NB4 (cell line): Measurements from ENCODE around the gene GPD1L.

Experiments used
- POLR2A ChIP-seq: IDR thresholded peaks from 2 replicates; pipeline ENCODE4 v1.6.1; 2011; ENCODE audit warnings: mild to moderate bottlenecking; ENCODE audit not compliant: insufficient read length; ENCODE audit errors: extremely low read depth
- TF ChIP-seq, protein P1 (sequence below): IDR thresholded peaks from one replicate; pipeline ENCODE4 v1.5.1; 2012; ENCODE audit warnings: low read depth, low read length

DNA sequence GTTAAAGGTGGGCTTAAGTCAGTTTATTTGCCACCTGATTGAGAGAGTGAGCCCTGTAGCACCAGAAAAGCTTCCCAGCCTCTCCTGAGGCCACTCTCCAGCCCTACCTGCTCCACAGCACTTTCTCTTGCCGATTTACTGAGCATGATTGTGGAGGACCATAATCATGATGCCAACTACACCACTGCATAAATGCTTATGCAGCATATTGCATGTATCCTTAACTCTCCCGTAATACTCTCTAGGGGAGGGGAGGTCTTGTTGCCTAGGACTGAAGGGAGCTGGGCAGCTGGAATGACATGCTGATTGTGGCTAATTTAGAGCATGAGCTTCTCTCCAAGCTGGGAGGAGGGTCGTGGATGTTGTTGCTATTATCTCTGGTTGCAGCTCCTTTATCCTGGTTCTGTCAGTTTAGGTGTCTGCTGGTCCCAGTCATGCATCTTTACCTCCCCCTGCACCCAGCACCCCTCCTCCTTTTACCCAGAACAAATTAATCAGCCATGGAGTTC, 54.3 kb downstream of the GPD1L start:
- TF ChIP-seq, protein P1, sequence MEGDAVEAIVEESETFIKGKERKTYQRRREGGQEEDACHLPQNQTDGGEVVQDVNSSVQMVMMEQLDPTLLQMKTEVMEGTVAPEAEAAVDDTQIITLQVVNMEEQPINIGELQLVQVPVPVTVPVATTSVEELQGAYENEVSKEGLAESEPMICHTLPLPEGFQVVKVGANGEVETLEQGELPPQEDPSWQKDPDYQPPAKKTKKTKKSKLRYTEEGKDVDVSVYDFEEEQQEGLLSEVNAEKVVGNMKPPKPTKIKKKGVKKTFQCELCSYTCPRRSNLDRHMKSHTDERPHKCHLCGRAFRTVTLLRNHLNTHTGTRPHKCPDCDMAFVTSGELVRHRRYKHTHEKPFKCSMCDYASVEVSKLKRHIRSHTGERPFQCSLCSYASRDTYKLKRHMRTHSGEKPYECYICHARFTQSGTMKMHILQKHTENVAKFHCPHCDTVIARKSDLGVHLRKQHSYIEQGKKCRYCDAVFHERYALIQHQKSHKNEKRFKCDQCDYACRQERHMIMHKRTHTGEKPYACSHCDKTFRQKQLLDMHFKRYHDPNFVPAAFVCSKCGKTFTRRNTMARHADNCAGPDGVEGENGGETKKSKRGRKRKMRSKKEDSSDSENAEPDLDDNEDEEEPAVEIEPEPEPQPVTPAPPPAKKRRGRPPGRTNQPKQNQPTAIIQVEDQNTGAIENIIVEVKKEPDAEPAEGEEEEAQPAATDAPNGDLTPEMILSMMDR, result no peak
- no peak for TF ChIP-seq POLR2A
